Ishikawa (cell line): ENCODE measurements around the gene PRRT1B.

Experiments used
- EGR1 ChIP-seq: IDR thresholded peaks from 2 replicates; pipeline ENCODE4 v1.6.1; 2012
- EP300 ChIP-seq: IDR thresholded peaks from 2 replicates; pipeline ENCODE4 v1.6.1; 2012; ENCODE audit warnings: borderline replicate concordance
- FOXM1 ChIP-seq: IDR thresholded peaks from 2 replicates; pipeline ENCODE4 v1.6.1; 2012; ENCODE audit warnings: low read depth, borderline replicate concordance
- RAD21 ChIP-seq: IDR thresholded peaks from 2 replicates; pipeline ENCODE4 v1.6.1; 2012; ENCODE audit warnings: low read depth
- REST ChIP-seq: IDR thresholded peaks from 2 replicates; pipeline ENCODE4 v1.6.1; 2012; ENCODE audit warnings: low read depth, mild to moderate bottlenecking
- TAF1 ChIP-seq: IDR thresholded peaks from 2 replicates; pipeline ENCODE4 v1.6.1; 2012; ENCODE audit warnings: low read depth, mild to moderate bottlenecking
- TCF12 ChIP-seq: IDR thresholded peaks from 2 replicates; pipeline ENCODE4 v1.6.1; 2012; ENCODE audit warnings: low read depth
- USF1 ChIP-seq: IDR thresholded peaks from 2 replicates; pipeline ENCODE4 v1.6.1; 2012

GRCh38 chr9:131500939-131501541 lies 44.3 kb upstream of the PRRT1B start:
- TF ChIP-seq RAD21 = no peak
- TF ChIP-seq FOXM1 = no peak
- no peak for TF ChIP-seq TCF12
- no peak for TF ChIP-seq REST
- no peak for TF ChIP-seq TAF1
- TF ChIP-seq USF1 = no peak
- no peak for TF ChIP-seq EGR1
- TF ChIP-seq EP300 = no peak
